ENCODE results near the gene SLU7.

- no peak for TF ChIP-seq POLR2A (IDR thresholded peaks at IDR 0.05)
- TF ChIP-seq, protein P1, sequence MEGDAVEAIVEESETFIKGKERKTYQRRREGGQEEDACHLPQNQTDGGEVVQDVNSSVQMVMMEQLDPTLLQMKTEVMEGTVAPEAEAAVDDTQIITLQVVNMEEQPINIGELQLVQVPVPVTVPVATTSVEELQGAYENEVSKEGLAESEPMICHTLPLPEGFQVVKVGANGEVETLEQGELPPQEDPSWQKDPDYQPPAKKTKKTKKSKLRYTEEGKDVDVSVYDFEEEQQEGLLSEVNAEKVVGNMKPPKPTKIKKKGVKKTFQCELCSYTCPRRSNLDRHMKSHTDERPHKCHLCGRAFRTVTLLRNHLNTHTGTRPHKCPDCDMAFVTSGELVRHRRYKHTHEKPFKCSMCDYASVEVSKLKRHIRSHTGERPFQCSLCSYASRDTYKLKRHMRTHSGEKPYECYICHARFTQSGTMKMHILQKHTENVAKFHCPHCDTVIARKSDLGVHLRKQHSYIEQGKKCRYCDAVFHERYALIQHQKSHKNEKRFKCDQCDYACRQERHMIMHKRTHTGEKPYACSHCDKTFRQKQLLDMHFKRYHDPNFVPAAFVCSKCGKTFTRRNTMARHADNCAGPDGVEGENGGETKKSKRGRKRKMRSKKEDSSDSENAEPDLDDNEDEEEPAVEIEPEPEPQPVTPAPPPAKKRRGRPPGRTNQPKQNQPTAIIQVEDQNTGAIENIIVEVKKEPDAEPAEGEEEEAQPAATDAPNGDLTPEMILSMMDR (IDR thresholded peaks at IDR 0.05 in 8 of 11, conservative IDR thresholded peaks at IDR 0.05 in 3 of 11) = no peak
Measured at GRCh38 chr5:160468363-160468975, 49.6 kb upstream of the SLU7 start.
